GM18858 (cell line): ENCODE results near the gene TMCC1.
"Not testable (repeated sequence)": the region's sequence is repeated elsewhere in the genome, so short reads cannot be mapped to it uniquely, and the experiment has no call there.

Source experiments
- ATAC-seq: cut with Tn5 transposase; IDR thresholded peaks from one replicate; pipeline ENCODE4 v1.9.1; 2021; ENCODE audit not compliant: unreplicated experiment

TMCC1 gene

GRCh38 chr3:129777806-129778205 is 115.7 kb downstream of the TMCC1 start:
- ATAC-seq = no peak

- no peak for ATAC-seq
Observed at GRCh38 chr3:129775870-129776269, 117.6 kb downstream of the TMCC1 start.

- no peak for ATAC-seq
Observed at GRCh38 chr3:129773691-129774663, 119.5 kb downstream of the TMCC1 start.

- ATAC-seq = no peak
Observed at GRCh38 chr3:129770604-129771003, 122.9 kb downstream of the TMCC1 start.

GRCh38 chr3:129769616-129770015 is 123.9 kb downstream of the TMCC1 start:
- no peak for ATAC-seq

GRCh38 chr3:129768728-129769127 is 124.8 kb downstream of the TMCC1 start:
- ATAC-seq = no peak

- no peak for ATAC-seq
Observed at GRCh38 chr3:129766135-129766534, 127.4 kb downstream of the TMCC1 start.

GRCh38 chr3:129764090-129764489 is 129.4 kb downstream of the TMCC1 start:
- ATAC-seq = no peak

- ATAC-seq = no peak
Observed at GRCh38 chr3:129758785-129759320, 134.7 kb downstream of the TMCC1 start.

- ATAC-seq = no peak
Observed at GRCh38 chr3:129758306-129758705, 135.2 kb downstream of the TMCC1 start.

GRCh38 chr3:129756871-129757270 is 136.6 kb downstream of the TMCC1 start:
- ATAC-seq = no peak

- ATAC-seq = not testable (repeated sequence)
Observed at GRCh38 chr3:129751105-129751504, 142.4 kb downstream of the TMCC1 start.

GRCh38 chr3:129749692-129750091 is 143.8 kb downstream of the TMCC1 start:
- no peak for ATAC-seq

- no peak for ATAC-seq
Observed at GRCh38 chr3:129747992-129748391, 145.5 kb downstream of the TMCC1 start.

GRCh38 chr3:129747136-129747535 is 146.4 kb downstream of the TMCC1 start:
- ATAC-seq = no peak

- no peak for ATAC-seq
Observed at GRCh38 chr3:129746629-129747028, 146.9 kb downstream of the TMCC1 start.

- ATAC-seq = no peak
Observed at GRCh38 chr3:129745253-129745652, 148.3 kb downstream of the TMCC1 start.

GRCh38 chr3:129741794-129742193 is 151.7 kb downstream of the TMCC1 start:
- ATAC-seq = no peak

GRCh38 chr3:129740090-129740489 is 153.4 kb downstream of the TMCC1 start:
- no peak for ATAC-seq

- no peak for ATAC-seq
Observed at GRCh38 chr3:129739634-129740033, 153.9 kb downstream of the TMCC1 start.

- no peak for ATAC-seq
Observed at GRCh38 chr3:129738172-129738571, 155.3 kb downstream of the TMCC1 start.

- no peak for ATAC-seq
Observed at GRCh38 chr3:129736070-129736469, 157.4 kb downstream of the TMCC1 start.
